ENCODE results near the gene USP48. TPM values are rescaled to one million over a fixed set of nuclear protein-coding genes. Genes with fewer than 3 reads are reported as not detected.

Gene USP48
- total RNA-seq, 2 donors from 2014 or later = 36.2 to 47.5 TPM

DNA sequence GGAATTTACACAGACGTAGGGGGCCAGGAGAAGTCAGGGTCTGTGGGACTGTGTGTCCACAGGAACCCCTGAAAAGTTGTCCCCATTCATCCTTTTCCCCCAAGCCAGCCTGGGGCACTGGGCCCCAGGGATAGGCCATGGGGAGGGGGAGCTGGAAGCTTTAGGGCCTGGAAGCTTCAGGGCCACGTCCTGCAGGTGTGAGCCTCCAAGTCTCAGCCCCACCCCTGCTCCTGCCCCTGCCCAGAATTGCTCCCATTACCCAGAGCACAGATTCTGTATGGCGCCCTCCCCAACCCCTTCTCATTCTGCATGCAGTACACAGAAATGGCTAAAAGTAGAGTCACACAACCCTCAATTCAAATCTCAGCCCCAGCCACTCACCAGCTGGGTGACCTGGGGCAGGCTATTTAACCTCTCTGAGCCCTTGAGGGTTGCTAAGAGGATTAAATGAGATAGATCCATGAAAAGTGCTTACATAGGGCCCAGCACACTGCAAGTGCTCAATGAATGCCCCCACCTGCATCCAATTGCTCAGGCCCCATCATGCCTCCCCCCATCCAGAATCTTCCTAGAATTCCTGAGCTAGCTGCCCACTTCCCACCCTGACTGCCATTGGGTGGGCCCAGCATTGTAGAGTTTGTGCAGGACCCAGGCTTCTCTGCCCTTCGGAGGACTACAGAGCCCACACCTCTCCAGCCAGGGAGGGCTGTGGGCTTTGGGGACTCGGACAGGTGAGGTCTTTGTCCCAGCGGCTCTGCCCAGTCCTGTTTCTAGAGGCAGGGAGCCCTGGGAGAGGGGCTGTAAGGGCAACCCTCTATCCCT, 120.3 kb downstream of the USP48 start:
- no peak overlapping the region for H3K27ac ChIP-seq
- TF ChIP-seq, protein P1, sequence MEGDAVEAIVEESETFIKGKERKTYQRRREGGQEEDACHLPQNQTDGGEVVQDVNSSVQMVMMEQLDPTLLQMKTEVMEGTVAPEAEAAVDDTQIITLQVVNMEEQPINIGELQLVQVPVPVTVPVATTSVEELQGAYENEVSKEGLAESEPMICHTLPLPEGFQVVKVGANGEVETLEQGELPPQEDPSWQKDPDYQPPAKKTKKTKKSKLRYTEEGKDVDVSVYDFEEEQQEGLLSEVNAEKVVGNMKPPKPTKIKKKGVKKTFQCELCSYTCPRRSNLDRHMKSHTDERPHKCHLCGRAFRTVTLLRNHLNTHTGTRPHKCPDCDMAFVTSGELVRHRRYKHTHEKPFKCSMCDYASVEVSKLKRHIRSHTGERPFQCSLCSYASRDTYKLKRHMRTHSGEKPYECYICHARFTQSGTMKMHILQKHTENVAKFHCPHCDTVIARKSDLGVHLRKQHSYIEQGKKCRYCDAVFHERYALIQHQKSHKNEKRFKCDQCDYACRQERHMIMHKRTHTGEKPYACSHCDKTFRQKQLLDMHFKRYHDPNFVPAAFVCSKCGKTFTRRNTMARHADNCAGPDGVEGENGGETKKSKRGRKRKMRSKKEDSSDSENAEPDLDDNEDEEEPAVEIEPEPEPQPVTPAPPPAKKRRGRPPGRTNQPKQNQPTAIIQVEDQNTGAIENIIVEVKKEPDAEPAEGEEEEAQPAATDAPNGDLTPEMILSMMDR (IDR thresholded peaks at IDR 0.05) = no peak
- TF ChIP-seq POLR2AphosphoS5 (IDR thresholded peaks at IDR 0.05) (no peak), POLR2A (IDR thresholded peaks at IDR 0.05) (no peak)
- intact Hi-C loops (cut with DNase I) = loop anchor here (10.0 kb wide), 1 partner anchor 428 kb away; no protein-coding TSS in a partner anchor

DNA sequence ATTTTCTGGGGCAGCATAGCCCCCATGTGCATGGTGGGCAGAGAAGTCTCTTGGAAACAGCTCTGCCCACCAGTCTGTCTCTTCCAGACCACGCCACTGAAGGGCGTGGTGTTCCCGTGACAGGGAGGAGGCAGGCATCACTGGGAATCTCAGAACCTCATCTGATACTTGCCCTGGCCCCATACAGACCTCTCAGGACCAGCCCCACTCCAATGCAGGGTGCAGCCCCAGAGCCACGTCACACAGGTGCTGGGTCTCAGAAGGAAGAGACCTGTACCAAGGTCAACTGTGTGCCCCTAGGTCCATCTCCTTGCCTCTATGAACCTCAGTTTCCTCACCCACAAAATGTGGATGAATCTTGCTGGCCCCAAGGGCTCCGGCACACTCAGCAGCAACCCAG, 121.1 kb downstream of the USP48 start:
- Histone ChIP-seq H3K9me3 (no peaks in the 10 kb centered on the region), H3K4me1 (replicated peaks) (no peaks in the 10 kb centered on the region), H3K27ac (no peak overlapping the region), H3K27me3 (replicated peaks; ENCODE audit: insufficient read depth) (no peaks in the 10 kb centered on the region), H3K4me3 (no peak overlapping the region), H3K36me3 (no peaks in the 10 kb centered on the region)
- TF ChIP-seq, protein P1 (IDR thresholded peaks at IDR 0.05) = no peak
- TF ChIP-seq POLR2A (IDR thresholded peaks at IDR 0.05) (no peak), POLR2AphosphoS5 (IDR thresholded peaks at IDR 0.05) (no peak)
- intact Hi-C loops (cut with DNase I) = loop anchor here (10.0 kb wide), 1 partner anchor 427 kb away; no protein-coding TSS in a partner anchor
- no peak for DNase-seq (ENCODE audit: low spot score)
- 62% methylated on average over 5 of the region's 5 CpGs for WGBS

More for the DNA sequence above, 120.3 kb downstream of the USP48 start:
- H3K36me3 ChIP-seq = no peaks in the 10 kb centered on the region
- H3K9me3 ChIP-seq = no peaks in the 10 kb centered on the region
- H3K4me1 ChIP-seq (replicated peaks) = no peaks in the 10 kb centered on the region
- H3K4me3 ChIP-seq = no peak overlapping the region
- H3K27me3 ChIP-seq (replicated peaks; ENCODE audit: insufficient read depth) = no peaks in the 10 kb centered on the region
- 79% methylated on average over 6 of the region's 6 CpGs for WGBS
- DNase-seq (ENCODE audit: low spot score) = no peak

DNA sequence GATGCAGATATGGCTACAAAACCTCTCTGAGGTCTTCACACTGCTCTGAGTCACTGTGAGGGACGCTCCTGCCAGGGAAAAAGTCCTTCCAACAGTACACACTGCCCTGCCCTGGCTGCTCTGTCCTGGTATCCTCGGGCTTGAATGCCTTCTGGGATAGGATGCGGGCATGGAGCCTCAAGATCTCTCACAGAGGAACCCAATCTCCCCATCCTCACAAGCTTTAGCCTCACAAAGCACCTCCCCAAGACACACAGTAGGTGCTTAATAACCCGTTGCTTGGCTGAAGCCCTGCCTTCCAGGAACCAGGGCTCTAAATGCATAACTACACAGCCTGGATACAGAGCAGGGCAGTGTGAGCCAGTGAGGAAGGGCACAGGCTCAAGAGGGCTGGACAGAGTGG, 123.0 kb downstream of the USP48 start:
- no peaks in the 10 kb centered on the region for H3K9me3 ChIP-seq
- TF ChIP-seq POLR2A (IDR thresholded peaks at IDR 0.05) (no peak), POLR2AphosphoS5 (IDR thresholded peaks at IDR 0.05) (no peak)
- TF ChIP-seq, protein P1 (IDR thresholded peaks at IDR 0.05) = no peak
- no peak overlapping the region for H3K4me3 ChIP-seq
- no peaks in the 10 kb centered on the region for H3K27me3 ChIP-seq (replicated peaks; ENCODE audit: insufficient read depth)
- intact Hi-C loops (cut with DNase I) = loop anchor here (5.0 to 10.0 kb wide), 4 partner anchors 148 to 425 kb away; no protein-coding TSS in a partner anchor
- DNase-seq (ENCODE audit: low spot score) = no peak
- WGBS = 53% methylated on average over 4 of the region's 4 CpGs
- no peaks in the 10 kb centered on the region for H3K4me1 ChIP-seq (replicated peaks)
- H3K27ac ChIP-seq = no peak overlapping the region
- no peaks in the 10 kb centered on the region for H3K36me3 ChIP-seq

DNA sequence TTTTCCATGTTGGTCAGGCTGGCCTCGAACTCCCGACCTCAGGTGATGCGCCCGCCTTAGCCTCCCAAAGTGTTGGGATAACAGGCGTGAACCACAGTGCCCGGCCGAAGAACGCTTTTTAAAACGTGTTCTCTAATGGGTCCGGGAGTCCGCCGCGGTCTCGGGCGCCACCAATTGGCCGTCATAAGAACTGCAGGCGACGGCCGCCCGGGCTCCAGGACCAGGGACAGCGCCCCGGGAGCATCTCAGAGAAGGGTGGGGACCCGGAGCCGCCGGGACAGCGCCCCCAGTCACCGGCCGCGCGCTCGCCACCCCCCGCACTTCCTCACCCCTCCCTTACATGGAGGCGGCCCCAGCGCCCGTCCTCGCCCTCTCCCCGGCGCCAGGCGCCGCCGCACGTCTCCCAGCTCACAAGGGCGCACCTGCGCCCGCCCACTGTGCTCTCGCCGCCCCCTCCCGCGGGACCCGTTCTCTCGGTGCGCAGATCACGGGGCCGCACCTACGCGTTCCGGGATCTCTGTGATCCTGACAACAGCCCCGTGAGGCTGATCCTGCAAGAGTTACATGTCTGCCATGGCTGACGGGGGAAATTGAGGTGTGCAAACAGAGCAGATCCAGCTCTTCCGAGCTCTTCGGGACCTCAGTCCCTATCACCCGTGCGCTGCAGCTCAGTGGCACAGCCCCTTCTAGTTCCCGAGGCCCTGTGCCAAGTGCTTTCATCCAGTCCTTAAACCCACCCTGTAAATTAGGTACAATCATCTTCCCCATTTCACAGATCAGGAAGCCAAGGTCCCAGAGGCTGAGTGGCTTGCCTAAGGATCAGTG, 123.6 kb downstream of the USP48 start:
- WGBS = 4% methylated on average over 38 of the region's 64 CpGs
- Histone ChIP-seq H3K27ac (no peak overlapping the region), H3K4me3 (peak overlapping the region in 1 of 2 donors; percentile 17), H3K4me1 (replicated peaks) (no peaks in the 10 kb centered on the region), H3K36me3 (no peaks in the 10 kb centered on the region), H3K9me3 (no peaks in the 10 kb centered on the region), H3K27me3 (replicated peaks; ENCODE audit: insufficient read depth) (no peaks in the 10 kb centered on the region)
- peak; percentile 43 for TF ChIP-seq POLR2AphosphoS5 (IDR thresholded peaks at IDR 0.05)
- TF ChIP-seq, protein P1 (IDR thresholded peaks at IDR 0.05) = peak; percentile 89 to 99 (median 94)
- TF ChIP-seq POLR2A (IDR thresholded peaks at IDR 0.05) = no peak
- intact Hi-C loops (cut with DNase I) = loop anchor here (5.0 to 10.0 kb wide), 3 partner anchors 147 to 405 kb away; no protein-coding TSS in a partner anchor
- peak; percentile 75 for DNase-seq (ENCODE audit: low spot score)

All from prostate gland (tissue), 2 donors.